ENCODE measurements around the gene KCNJ2.

Gene KCNJ2

DNA sequence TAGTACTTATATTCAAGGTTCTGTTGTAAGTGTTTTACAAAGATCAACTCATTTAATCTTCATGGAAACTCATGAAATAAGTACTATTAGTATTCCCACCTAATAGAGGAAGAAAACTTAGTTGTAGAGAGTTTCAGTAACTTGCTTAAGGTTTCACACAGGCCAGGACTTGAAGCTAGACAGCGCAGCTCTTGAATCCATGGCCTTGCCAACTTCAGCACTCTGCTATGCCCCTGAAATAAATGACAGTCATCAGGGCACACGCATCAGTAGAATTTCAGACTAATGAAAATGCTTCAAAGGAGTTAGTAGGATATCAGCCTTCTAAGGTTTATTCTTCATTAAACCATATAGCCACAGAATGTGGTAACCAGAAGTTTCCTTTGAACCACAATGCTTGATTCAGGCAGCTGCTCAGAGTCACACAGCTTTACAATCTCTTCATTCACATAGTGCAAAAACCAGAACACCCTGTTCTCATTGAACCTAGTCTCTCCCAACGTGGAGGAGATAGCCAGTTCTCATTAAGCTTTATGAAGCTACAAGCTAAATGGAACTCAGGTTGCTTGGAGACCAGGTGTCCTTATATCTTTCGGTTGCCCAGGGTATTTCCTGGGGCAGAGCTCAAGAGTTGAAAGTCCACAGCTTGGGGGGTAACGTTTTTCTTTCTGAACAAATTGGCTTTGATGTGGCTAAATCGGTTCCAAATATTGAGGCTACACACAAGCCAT is 39.7 kb downstream of the KCNJ2 start:
- no peak for TF ChIP-seq CTCF (IDR thresholded peaks at IDR 0.05; ENCODE audit: low read depth, low read length)
- no peak overlapping the region for H3K4me3 ChIP-seq (ENCODE audit: low read depth, low read length)

- no peak for TF ChIP-seq CTCF (IDR thresholded peaks at IDR 0.05; ENCODE audit: low read depth, low read length)
- H3K4me3 ChIP-seq (ENCODE audit: low read depth, low read length) = no peak overlapping the region
Observed at GRCh38 chr17:70215656-70216055, 46.3 kb downstream of the KCNJ2 start.

DNA sequence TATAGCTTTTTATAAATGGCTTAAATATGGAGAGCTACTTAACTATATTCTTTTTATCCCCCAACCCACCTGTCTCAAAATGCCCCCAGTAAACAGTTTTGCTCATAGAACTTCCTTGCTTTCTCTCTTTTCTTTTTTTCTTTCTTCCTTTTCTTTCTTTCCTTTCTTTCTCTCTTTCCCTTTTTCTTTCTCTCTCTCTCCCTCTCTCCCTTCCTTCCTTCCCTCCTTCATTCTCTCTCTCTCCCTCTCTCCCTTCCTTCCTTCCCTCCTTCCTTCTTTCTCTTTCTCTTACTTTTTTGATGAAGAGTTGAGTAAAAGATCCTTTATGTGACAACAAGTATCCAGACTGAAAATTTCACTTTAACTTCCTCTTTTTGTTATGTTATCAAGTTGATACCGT is 48.2 kb downstream of the KCNJ2 start:
- no peak overlapping the region for H3K4me3 ChIP-seq (ENCODE audit: low read depth, low read length)
- TF ChIP-seq CTCF (IDR thresholded peaks at IDR 0.05; ENCODE audit: low read depth, low read length) = no peak

DNA sequence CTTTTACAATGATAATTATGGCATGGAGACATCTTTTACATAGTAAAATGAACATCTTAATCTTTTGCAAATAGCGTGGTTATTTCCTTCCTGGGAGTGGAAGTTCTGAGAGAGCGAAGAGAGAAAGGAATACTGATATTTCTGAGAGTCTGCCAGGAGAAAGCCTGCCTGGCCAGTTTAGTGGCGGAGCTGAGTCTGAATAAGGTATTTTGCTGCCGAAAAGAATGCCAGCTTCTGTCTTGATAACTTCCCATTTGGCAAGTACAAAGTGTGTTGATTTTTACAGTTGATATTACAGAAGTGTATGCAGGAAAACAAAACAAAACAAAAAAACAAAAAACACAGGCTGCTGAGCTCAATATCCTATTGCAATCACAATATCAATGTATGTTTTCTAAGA is 55.9 kb downstream of the KCNJ2 start:
- H3K4me3 ChIP-seq (ENCODE audit: low read depth, low read length) = no peak overlapping the region
- no peak for TF ChIP-seq CTCF (IDR thresholded peaks at IDR 0.05; ENCODE audit: low read depth, low read length)

All from WI38 (cell line).